Thoracic aorta (tissue), 2 donors: Measurements from ENCODE around the gene IZUMO4. TPM values are rescaled to one million over a fixed set of nuclear protein-coding genes. Genes with fewer than 3 reads are reported as not detected.

Experiments used
- ATAC-seq: fragments of 150-250 bp; one replicate; pipeline ENCODE4 v1.8.0; 2017; ENCODE audit warnings: low read depth; ENCODE audit not compliant: insufficient number of reproducible peaks, low FRiP score
- DNase-seq: peaks from one replicate; pipeline ENCODE4 v3.0.0-alpha.2; 2020; ENCODE audit warnings: low spot score
- H3K27ac ChIP-seq, 2 donors: fragments of 200-600 bp; sonication (generic); 1 replicate in 1 of 2; 2 replicates in 1 of 2; pipeline ENCODE4 v1.5.1; 2016; ENCODE audit warnings: mild to moderate bottlenecking in 2 of 2, moderate library complexity in 2 of 2
- H3K27me3 ChIP-seq: fragments of 200-600 bp; sonication (generic); replicated peaks from 2 replicates; pipeline ENCODE4 v1.6.0; 2016; ENCODE audit warnings: mild to moderate bottlenecking; ENCODE audit not compliant: insufficient read depth
- H3K36me3 ChIP-seq: fragments of 200-600 bp; sonication (generic); one replicate; pipeline ENCODE4 v1.5.1; 2016
- H3K4me1 ChIP-seq, 2 donors: fragments of 200-600 bp; sonication (generic); 1 replicate in 1 of 2; 2 replicates in 1 of 2; pipeline versions ENCODE4 v1.5.1 to v1.6.0; 2016; ENCODE audit warnings: low read depth in 2 of 2, mild to moderate bottlenecking in 1 of 2; ENCODE audit not compliant: control insufficient read depth in 1 of 2
- H3K4me3 ChIP-seq: fragments of 200-600 bp; sonication (generic); 2 replicates; pipeline ENCODE4 v1.5.1; 2016; ENCODE audit warnings: mild to moderate bottlenecking
- H3K9me3 ChIP-seq: fragments of 200-600 bp; sonication (generic); 2 replicates; pipeline ENCODE4 v1.5.1; 2016
- CTCF ChIP-seq: fragments of 200-600 bp; sonication (generic); IDR thresholded peaks from one replicate; pipeline ENCODE4 v1.5.1; 2019; ENCODE audit warnings: antibody characterized with exemption
- total RNA-seq, 2 donors: library from RNA; depleted of rRNA; stranded (reverse); fragments of >200 nt; gene quantifications; one replicate each; pipeline versions ENCODE4 v1.1.0 to v1.2.3, GENCODE V29; 2016

The IZUMO4 gene
- total RNA-seq, 2 donors from 2014 or later: 3.1 to 6.1 TPM

GRCh38 chr19:2139385-2140137 lies 42.8 kb downstream of the IZUMO4 start:
- no peaks in the 10 kb centered on the region for H3K27me3 ChIP-seq
- H3K36me3 ChIP-seq: peaks cover 26% of the 10 kb centered on the region
- no peak overlapping the region for H3K4me3 ChIP-seq
- no peak for TF ChIP-seq CTCF
- H3K9me3 ChIP-seq: no peaks in the 10 kb centered on the region
- no peaks in the 10 kb centered on the region for H3K4me1 ChIP-seq
- H3K27ac ChIP-seq: no peak overlapping the region
- DNase-seq (no peak), ATAC-seq (no peak)

DNA sequence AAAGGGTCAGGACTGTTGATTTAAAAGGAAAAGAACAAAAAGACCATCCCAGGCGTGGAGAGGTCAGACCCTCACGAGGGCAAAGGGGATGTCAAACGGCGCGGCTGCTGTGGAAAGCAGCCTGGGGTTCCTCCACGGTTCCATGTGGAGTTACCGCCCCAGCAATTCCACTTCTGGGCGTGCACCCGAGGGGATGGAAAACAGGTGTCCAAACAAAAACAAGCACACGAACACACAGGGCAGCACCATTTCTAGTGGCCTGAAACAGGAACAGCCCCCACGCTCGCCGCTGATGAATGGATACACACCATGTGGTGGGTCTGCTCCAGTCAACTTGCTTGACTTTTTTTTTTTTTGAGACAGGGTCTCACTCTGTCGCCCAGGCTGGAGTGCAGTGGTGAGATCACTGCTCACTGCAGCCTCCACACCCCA lies 43.4 kb downstream of the IZUMO4 start:
- no peaks in the 10 kb centered on the region for H3K9me3 ChIP-seq
- H3K27me3 ChIP-seq: no peaks in the 10 kb centered on the region
- H3K4me1 ChIP-seq: no peaks in the 10 kb centered on the region
- no peak for DNase-seq
- no peak overlapping the region for H3K4me3 ChIP-seq
- H3K36me3 ChIP-seq: peaks cover 26% of the 10 kb centered on the region
- no peak overlapping the region for H3K27ac ChIP-seq
- TF ChIP-seq CTCF: no peak
- ATAC-seq: no peak

- no peak for TF ChIP-seq CTCF
- H3K4me3 ChIP-seq: no peak overlapping the region
- ATAC-seq: no peak
Measured at GRCh38 chr19:2142173-2142829, 45.6 kb downstream of the IZUMO4 start.

DNA sequence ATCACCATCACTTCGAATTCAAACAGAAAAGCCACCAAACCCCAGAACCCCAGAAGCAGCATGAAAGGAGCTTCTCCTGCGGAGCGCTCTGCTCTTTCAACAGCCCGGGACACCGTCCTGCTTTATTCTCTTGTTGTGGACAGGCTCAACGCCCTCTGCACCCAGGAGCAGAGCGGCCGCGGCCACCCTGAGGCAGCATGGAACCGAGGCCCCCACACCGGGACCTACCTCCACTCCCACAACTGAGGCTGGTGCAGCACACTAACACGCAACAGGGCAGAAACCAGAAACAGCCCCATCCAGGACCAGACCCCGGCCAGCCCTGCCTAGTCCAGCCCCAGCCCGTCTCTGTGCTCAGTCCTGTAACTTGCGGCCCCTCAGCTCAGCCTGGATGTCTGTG lies 47.5 kb downstream of the IZUMO4 start:
- DNase-seq (no peak), ATAC-seq (no peak)
- Histone ChIP-seq H3K4me3 (no peak overlapping the region), H3K27me3 (no peaks in the 10 kb centered on the region), H3K36me3 (no peaks in the 10 kb centered on the region), H3K9me3 (no peaks in the 10 kb centered on the region), H3K27ac (no peak overlapping the region), H3K4me1 (peaks cover 7 to 11% of the 10 kb centered on the region in 2 donors)
- no peak for TF ChIP-seq CTCF

More at GRCh38 chr19:2142173-2142829, 45.6 kb downstream of the IZUMO4 start:
- H3K4me1 ChIP-seq: peaks cover 0 to 7% of the 10 kb centered on the region in 2 donors
- H3K36me3 ChIP-seq: peaks cover 14% of the 10 kb centered on the region
- no peak overlapping the region for H3K27ac ChIP-seq
- no peak for DNase-seq
- H3K27me3 ChIP-seq: no peaks in the 10 kb centered on the region
- H3K9me3 ChIP-seq: no peaks in the 10 kb centered on the region

- Histone ChIP-seq H3K4me3 (no peak overlapping the region), H3K27me3 (no peaks in the 10 kb centered on the region), H3K27ac (no peak overlapping the region), H3K36me3 (no peaks in the 10 kb centered on the region), H3K4me1 (peaks cover 22 to 28% of the 10 kb centered on the region in 2 donors), H3K9me3 (no peaks in the 10 kb centered on the region)
- ATAC-seq (no peak), DNase-seq (no peak)
- TF ChIP-seq CTCF: no peak
Measured at GRCh38 chr19:2145831-2146241, 49.1 kb downstream of the IZUMO4 start.
